DOHH2 (cell line): Measurements from ENCODE around the gene CDK14.

ENCODE experiments used
- CTCF ChIP-seq: fragments of 200-600 bp; sonication (generic); IDR thresholded peaks from one replicate; pipeline ENCODE4 v1.5.1; 2014; ENCODE audit warnings: antibody characterized with exemption, mild to moderate bottlenecking, low read depth, low read length; ENCODE audit not compliant: poor library complexity, severe bottlenecking
- EZH2phosphoT487 ChIP-seq: fragments of 200-600 bp; sonication (generic); IDR thresholded peaks from 2 replicates; pipeline ENCODE4 v1.6.1; 2017; ENCODE audit warnings: borderline replicate concordance, mild to moderate bottlenecking, antibody characterized with exemption, low read length, moderate library complexity, mixed read lengths

GRCh38 chr7:91005024-91005423 is 408.9 kb downstream of the CDK14 start:
- TF ChIP-seq CTCF (no peak), EZH2phosphoT487 (no peak)
